Fibroblast of pulmonary artery (primary cell): ENCODE data around the gene KBTBD6.

Experiments
- DNase-seq: peaks from one replicate; pipeline ENCODE4 v3.0.0-alpha.2; 2010; ENCODE audit warnings: low read depth
- H3K4me3 ChIP-seq: replicated peaks from 2 replicates; pipeline ENCODE4 v1.5.1; 2011; ENCODE audit warnings: low read depth, mild to moderate bottlenecking, control low read depth, low read length, moderate library complexity
- TF ChIP-seq, protein P1 (sequence below): IDR thresholded peaks from 2 replicates; pipeline ENCODE4 v1.5.1; 2011; ENCODE audit warnings: mild to moderate bottlenecking, control low read depth, low read length, inconsistent platforms; ENCODE audit errors: missing control alignments

Gene KBTBD6

DNA sequence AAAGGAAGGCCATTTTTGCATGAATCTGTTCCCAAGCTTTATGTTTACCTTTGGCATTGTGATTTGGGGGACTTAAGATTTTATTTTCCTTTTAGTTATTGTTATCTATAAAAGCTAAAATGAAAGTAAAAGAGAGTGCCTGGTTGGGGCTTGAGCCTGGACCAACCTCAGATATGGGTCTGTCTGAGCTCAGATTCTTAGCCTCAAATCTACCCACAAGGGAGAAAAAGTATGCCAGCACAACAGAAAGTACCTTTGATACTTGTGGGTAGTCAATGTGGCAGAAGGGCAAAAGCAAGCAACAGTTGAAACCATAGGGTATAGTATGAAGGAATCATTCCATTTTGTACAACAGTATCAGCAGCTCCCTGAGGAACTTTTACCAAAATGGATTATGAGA lies 26.6 kb upstream of the KBTBD6 start:
- no peak for DNase-seq
- TF ChIP-seq, protein P1, sequence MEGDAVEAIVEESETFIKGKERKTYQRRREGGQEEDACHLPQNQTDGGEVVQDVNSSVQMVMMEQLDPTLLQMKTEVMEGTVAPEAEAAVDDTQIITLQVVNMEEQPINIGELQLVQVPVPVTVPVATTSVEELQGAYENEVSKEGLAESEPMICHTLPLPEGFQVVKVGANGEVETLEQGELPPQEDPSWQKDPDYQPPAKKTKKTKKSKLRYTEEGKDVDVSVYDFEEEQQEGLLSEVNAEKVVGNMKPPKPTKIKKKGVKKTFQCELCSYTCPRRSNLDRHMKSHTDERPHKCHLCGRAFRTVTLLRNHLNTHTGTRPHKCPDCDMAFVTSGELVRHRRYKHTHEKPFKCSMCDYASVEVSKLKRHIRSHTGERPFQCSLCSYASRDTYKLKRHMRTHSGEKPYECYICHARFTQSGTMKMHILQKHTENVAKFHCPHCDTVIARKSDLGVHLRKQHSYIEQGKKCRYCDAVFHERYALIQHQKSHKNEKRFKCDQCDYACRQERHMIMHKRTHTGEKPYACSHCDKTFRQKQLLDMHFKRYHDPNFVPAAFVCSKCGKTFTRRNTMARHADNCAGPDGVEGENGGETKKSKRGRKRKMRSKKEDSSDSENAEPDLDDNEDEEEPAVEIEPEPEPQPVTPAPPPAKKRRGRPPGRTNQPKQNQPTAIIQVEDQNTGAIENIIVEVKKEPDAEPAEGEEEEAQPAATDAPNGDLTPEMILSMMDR, result no peak
- H3K4me3 ChIP-seq, result no peak overlapping the region

- no peak overlapping the region for H3K4me3 ChIP-seq
- TF ChIP-seq, protein P1, result no peak
- no peak for DNase-seq
Observed at GRCh38 chr13:41157048-41157717, 24.6 kb upstream of the KBTBD6 start.

- DNase-seq, result no peak
- H3K4me3 ChIP-seq, result no peak overlapping the region
- TF ChIP-seq, protein P1, result no peak
Observed at GRCh38 chr13:41156620-41157019, 24.0 kb upstream of the KBTBD6 start.

GRCh38 chr13:41154042-41154441 lies 21.4 kb upstream of the KBTBD6 start:
- TF ChIP-seq, protein P1, result no peak
- no peak overlapping the region for H3K4me3 ChIP-seq
- no peak for DNase-seq

GRCh38 chr13:41152005-41152404 lies 19.4 kb upstream of the KBTBD6 start:
- H3K4me3 ChIP-seq, result no peak overlapping the region
- TF ChIP-seq, protein P1, result no peak
- DNase-seq, result no peak

DNA sequence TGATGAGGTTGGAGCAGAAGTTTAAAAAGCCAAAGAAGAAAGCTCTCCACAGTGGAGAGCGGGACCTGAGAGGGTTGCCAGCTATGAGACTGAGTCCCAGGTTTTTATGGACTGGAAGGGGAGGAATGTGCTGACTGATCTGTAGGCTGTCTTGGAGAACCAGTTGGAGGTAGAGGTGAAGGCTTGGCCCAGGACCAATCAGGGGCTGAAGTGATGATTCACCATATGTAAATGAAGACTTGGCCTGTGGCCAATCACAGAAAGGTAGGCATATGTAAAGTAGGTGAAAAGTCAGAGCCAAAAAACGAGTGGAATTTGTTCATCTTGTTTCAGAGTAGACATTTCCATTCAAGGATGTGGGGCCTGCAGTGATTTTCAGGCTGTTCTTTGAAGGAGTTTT lies 17.5 kb upstream of the KBTBD6 start:
- H3K4me3 ChIP-seq, result no peak overlapping the region
- no peak for DNase-seq
- TF ChIP-seq, protein P1, result no peak
